ENCODE measurements around the gene SEPTIN5.

GRCh38 chr22:19718456-19719049, 4.2 kb downstream of the SEPTIN5 start:
- TF ChIP-seq CTCF (IDR thresholded peaks at IDR 0.05) (no peak), HDAC2 (IDR thresholded peaks at IDR 0.05) (no peak), USF2 (IDR thresholded peaks at IDR 0.05) (no peak), RFX5 (IDR thresholded peaks at IDR 0.05) (no peak), POLR2A (IDR thresholded peaks at IDR 0.05; ENCODE audit: low read length) (no peak), PHF8 (IDR thresholded peaks at IDR 0.05; ENCODE audit: borderline replicate concordance, low read depth) (no peak), RARB (CRISPR knock-in tag; IDR thresholded peaks at IDR 0.05) (no peak)

Data from A549 (cell line).